ENCODE data around the gene EDN3. TPM values are rescaled to one million over a fixed set of nuclear protein-coding genes. Genes with fewer than 3 reads are reported as not detected.

EDN3 gene
- total RNA-seq, 1 experiment from 2014 or later, result not detected

DNA sequence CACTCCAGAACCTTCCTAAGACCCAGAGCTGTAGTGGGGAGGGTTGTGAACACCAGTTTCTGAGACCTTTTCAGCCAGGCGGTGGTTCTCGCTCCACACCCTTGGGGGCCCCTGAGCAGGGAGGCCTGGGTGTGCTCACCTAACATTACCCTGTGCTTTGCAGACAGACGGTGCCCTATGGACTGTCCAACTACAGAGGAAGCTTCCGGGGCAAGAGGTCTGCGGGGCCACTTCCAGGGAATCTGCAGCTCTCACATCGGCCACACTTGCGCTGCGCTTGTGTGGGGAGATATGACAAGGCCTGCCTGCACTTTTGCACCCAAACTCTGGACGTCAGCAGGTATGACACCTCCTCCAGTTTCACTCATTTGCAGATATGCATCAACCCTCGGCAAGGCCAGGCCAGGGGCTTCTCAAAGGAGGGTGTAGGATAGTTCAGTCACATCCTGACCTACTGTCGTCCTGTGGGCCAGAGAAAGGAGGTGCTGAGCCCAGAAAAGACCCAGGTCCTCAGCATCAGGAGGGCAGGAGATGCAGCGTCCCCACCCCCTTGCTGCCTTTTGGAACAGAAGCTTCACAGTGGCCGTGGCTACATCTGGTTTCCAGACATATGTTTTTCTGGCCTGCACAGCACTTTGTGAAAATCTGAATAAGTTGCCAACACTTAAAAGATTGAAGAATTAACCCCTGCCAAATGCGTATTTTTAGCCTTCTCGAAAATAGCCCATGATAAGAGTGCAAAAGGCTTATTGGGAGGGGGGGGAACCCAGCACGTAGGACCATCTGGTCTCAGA is 20.6 kb downstream of the EDN3 start:
- H3K4me2 ChIP-seq (ENCODE audit: low read length), result no peak overlapping the region
- no peak overlapping the region for H3K9ac ChIP-seq (ENCODE audit: low read length)
- no peak overlapping the region for H3K4me3 ChIP-seq (replicated peaks in 1 of 2; ENCODE audit: low read depth in 1 of 2, low read length in 2 of 2)
- H3K79me2 ChIP-seq (ENCODE audit: insufficient read depth, low read length), result no peaks in the 10 kb centered on the region
- H3K9me2 ChIP-seq (ENCODE audit: insufficient read depth), result no peaks in the 10 kb centered on the region
- no TSS peak for BruUV-seq (replicated peaks)
- no peak for TF ChIP-seq POLR2A (IDR thresholded peaks at IDR 0.05; ENCODE audit: borderline replicate concordance, extremely low read depth, insufficient read depth, insufficient read length)
- TF ChIP-seq TCF7L2 (IDR thresholded peaks at IDR 0.05; ENCODE audit: borderline replicate concordance, extremely low read depth, insufficient read depth, insufficient read length), result no peak
- TF ChIP-seq, protein P1, sequence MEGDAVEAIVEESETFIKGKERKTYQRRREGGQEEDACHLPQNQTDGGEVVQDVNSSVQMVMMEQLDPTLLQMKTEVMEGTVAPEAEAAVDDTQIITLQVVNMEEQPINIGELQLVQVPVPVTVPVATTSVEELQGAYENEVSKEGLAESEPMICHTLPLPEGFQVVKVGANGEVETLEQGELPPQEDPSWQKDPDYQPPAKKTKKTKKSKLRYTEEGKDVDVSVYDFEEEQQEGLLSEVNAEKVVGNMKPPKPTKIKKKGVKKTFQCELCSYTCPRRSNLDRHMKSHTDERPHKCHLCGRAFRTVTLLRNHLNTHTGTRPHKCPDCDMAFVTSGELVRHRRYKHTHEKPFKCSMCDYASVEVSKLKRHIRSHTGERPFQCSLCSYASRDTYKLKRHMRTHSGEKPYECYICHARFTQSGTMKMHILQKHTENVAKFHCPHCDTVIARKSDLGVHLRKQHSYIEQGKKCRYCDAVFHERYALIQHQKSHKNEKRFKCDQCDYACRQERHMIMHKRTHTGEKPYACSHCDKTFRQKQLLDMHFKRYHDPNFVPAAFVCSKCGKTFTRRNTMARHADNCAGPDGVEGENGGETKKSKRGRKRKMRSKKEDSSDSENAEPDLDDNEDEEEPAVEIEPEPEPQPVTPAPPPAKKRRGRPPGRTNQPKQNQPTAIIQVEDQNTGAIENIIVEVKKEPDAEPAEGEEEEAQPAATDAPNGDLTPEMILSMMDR (IDR thresholded peaks at IDR 0.05 in 2 of 3, conservative IDR thresholded peaks at IDR 0.05 in 1 of 3; ENCODE audit: borderline replicate concordance in 1 of 3, insufficient read depth in 1 of 3, low read depth in 2 of 3, low read length in 2 of 3), result no peak
- TF ChIP-seq ATF3 (IDR thresholded peaks at IDR 0.05), result no peak
- TF ChIP-seq YY1 (IDR thresholded peaks at IDR 0.05; ENCODE audit: extremely low read depth, insufficient replicate concordance, low read depth, low read length), result no peak
- TF ChIP-seq ZFX (IDR thresholded peaks at IDR 0.05), result no peak
- TF ChIP-seq ZNF274 (IDR thresholded peaks at IDR 0.05; ENCODE audit: low read depth, low read length), result no peak
- no peak for TF ChIP-seq REST (IDR thresholded peaks at IDR 0.05; ENCODE audit: low read depth)
- TF ChIP-seq JUND (IDR thresholded peaks at IDR 0.05), result no peak
- TF ChIP-seq POLR2AphosphoS5 (IDR thresholded peaks at IDR 0.05; ENCODE audit: low read depth, low read length), result no peak
- TF ChIP-seq SP1 (IDR thresholded peaks at IDR 0.05; ENCODE audit: low read depth), result no peak
- TF ChIP-seq MAX (IDR thresholded peaks at IDR 0.05), result no peak
- TF ChIP-seq EGR1 (IDR thresholded peaks at IDR 0.05; ENCODE audit: low read depth), result no peak
- TF ChIP-seq CBX3 (IDR thresholded peaks at IDR 0.05; ENCODE audit: low read depth), result no peak
- TF ChIP-seq EZH2phosphoT487 (IDR thresholded peaks at IDR 0.05; ENCODE audit: borderline replicate concordance), result no peak
- TF ChIP-seq CEBPB (IDR thresholded peaks at IDR 0.05; ENCODE audit: low read depth), result no peak
- no peaks in the 10 kb centered on the region for H3K36me3 ChIP-seq (ENCODE audit: control insufficient read depth in 1 of 2, insufficient read depth in 2 of 2, low read length in 2 of 2)
- no peak overlapping the region for H3K27ac ChIP-seq (ENCODE audit: low read depth, low read length)
- H4K20me1 ChIP-seq (ENCODE audit: insufficient read depth), result no peaks in the 10 kb centered on the region
- DNase-seq (ENCODE audit: low read depth, low spot score) (no peak), ATAC-seq (no peak)
- H3K4me1 ChIP-seq (ENCODE audit: control insufficient read depth in 1 of 2, insufficient read depth in 2 of 2, low read length in 2 of 2), result no peaks in the 10 kb centered on the region
- ChIA-PET POLR2A (no interaction called here), RAD21 (ENCODE audit: low non-redundant PET in 1 of 2, low total read pairs in 2 of 2, uncharacterized antibody in 2 of 2, unreplicated experiment in 2 of 2) (no interaction called here), CTCF (no interaction called here)
- no peak overlapping the region for H2AFZ ChIP-seq (ENCODE audit: low read depth, low read length, poor library complexity, severe bottlenecking)
- intact Hi-C loops (cut with micrococcal nuclease), result no loop called here
- peaks cover 13% of the 10 kb centered on the region; the same call in 1 of the 2 replicates for H3K27me3 ChIP-seq (ENCODE audit: insufficient read depth, low read length)
- H3K9me3 ChIP-seq (ENCODE audit: control insufficient read depth in 1 of 2, insufficient read depth in 1 of 2, low read depth in 1 of 2, low read length in 2 of 2), result no peaks in the 10 kb centered on the region

All from HCT116 (cell line).